GM12874 (cell line): Measurements from ENCODE around the gene AFF3.

Experiments
- TF ChIP-seq, protein P1 (sequence below): IDR thresholded peaks from 2 replicates; pipeline ENCODE4 v1.5.1; 2011; ENCODE audit warnings: low read depth, mild to moderate bottlenecking, control low read depth, low read length, moderate library complexity; ENCODE audit not compliant: insufficient read depth

AFF3 gene

DNA sequence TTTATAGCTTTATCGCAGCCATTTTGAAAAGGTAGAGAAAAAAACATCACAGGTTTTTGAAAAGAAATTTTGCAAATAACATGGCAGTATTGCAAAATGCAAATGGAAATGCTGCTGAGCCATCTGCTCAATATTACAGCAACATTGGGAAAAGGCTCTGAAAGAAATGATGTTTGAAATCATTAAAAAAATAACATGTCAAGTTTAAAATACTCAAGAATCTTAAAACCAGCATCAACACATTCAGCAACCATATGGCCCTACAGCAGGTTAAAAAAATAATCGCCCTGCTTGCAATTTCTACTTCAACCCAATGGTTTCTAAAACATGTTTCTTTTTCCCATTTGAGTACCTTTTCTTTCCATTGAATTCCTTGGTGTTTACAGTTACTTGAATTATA is 289.4 kb downstream of the AFF3 start:
- TF ChIP-seq, protein P1, sequence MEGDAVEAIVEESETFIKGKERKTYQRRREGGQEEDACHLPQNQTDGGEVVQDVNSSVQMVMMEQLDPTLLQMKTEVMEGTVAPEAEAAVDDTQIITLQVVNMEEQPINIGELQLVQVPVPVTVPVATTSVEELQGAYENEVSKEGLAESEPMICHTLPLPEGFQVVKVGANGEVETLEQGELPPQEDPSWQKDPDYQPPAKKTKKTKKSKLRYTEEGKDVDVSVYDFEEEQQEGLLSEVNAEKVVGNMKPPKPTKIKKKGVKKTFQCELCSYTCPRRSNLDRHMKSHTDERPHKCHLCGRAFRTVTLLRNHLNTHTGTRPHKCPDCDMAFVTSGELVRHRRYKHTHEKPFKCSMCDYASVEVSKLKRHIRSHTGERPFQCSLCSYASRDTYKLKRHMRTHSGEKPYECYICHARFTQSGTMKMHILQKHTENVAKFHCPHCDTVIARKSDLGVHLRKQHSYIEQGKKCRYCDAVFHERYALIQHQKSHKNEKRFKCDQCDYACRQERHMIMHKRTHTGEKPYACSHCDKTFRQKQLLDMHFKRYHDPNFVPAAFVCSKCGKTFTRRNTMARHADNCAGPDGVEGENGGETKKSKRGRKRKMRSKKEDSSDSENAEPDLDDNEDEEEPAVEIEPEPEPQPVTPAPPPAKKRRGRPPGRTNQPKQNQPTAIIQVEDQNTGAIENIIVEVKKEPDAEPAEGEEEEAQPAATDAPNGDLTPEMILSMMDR: no peak

DNA sequence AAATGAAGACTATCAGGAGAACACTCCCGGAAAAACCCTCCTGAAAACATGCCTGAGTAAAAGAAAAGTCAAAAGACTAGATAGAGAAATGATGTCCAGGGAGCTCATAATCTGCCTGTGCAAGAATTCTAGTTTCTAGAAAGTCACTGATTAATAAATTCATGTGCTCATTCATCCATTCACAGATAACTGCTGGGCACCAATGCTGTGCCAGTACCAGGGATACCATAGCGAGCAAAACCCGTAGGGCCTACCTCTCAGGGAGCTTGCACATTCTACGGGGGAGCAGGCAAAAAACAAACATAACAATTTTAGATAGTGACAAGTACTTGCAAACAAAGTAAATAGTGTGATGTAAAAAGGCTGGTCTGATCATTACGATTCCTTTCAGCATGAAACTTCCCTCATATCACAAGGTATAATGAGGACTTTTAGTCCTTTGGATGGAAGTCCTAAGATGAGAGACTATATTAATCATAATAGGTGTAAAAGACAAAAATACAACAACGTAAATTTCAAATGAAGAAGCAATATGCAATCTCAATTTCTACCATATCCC is 289.9 kb downstream of the AFF3 start:
- TF ChIP-seq, protein P1: no peak

DNA sequence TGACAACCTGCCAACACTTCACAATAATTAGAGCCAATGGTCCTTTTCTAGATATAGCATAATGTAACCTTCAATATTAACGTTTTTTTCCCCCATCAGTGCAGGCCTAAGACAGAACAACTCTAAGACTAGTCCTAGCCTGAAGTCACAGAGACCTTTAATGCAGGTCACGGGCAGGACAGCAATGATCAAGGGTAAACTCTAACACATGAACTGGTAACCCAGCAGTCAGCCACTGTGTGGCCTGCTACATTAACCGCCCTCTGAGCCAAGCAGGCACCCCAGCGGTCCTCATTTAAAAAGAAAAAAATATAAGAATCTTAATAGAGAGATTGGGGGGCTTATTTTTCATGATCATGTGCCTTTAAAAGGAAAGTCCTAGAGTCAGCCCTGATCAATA is 290.6 kb downstream of the AFF3 start:
- TF ChIP-seq, protein P1: no peak

- TF ChIP-seq, protein P1: no peak
Observed at GRCh38 chr2:99851089-99851488, 291.3 kb downstream of the AFF3 start.

DNA sequence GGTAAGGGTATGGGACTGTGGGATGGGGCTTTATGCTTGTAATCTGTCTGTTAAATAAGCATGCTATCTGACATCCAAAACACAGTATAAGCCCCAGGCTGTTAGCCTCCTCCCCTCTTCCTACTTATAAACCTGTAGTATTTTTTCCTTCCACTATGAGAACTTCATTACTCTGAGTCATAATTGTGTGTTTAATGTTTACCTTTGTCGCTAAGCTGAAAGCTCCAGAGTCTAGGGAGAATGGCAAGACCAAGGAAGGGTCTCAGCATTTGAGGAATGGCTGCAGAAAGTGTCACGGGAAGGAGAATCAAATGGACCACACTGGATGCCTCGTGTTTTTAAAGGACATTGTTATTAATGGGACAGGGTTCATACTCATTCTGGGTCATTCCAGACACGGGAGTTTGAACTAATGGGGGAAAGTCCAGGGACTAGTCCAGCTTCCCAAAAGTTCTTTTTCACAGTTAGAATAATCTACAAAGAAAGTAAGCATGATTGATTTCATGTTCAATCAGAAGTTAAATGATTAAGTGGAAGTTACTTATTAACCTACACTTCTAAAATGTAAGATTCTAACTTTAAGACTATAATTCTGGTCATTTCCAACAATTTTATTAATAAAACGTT is 292.2 kb downstream of the AFF3 start:
- TF ChIP-seq, protein P1: no peak

DNA sequence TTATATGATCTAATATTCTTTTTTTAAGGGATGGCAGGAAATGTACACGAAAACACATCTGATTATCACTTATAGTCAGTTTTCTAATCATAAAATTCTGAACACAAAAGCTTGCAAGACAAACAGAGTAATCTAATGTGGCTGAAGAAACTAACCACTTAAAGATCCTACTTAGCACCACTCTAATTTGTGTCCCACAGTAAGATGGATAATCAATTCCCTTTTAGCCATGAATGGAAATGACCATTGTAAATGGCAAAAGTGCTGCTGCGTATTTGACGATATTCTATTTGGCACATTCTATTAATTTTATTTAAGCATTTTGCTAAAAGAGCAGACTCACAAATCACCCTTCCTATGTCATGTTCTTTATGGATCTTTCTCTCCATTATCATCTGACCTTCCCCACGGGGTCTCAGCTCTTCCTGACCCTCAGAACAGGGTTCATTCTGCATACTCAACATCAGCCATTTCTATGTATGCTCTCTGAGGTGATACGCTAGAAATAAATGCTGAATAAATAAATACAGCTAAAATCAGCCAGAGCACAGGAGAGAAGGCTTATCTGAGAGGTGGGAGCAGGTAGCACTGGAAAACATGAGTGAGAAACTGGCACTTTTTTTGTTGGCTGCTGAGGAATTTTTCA is 295.8 kb downstream of the AFF3 start:
- TF ChIP-seq, protein P1: no peak

- TF ChIP-seq, protein P1: no peak
Observed at GRCh38 chr2:99845296-99845695, 297.1 kb downstream of the AFF3 start.
